ENCODE data around the gene OTOA. TPM values are rescaled to one million over a fixed set of nuclear protein-coding genes. Genes with fewer than 3 reads are reported as not detected.
"Not testable (repeated sequence)": the region's sequence is repeated elsewhere in the genome, so short reads cannot be mapped to it uniquely, and the experiment has no call there.

Gene OTOA
- total RNA-seq, 1 donor from 2014 or later = not detected

GRCh38 chr16:21664801-21665492 lies 1.2 kb downstream of the OTOA start:
- H3K27ac ChIP-seq = no peak overlapping the region
- peaks cover 7% of the 10 kb centered on the region for H3K4me1 ChIP-seq
- H3K9me3 ChIP-seq = no peaks in the 10 kb centered on the region
- intact Hi-C loops (cut with DNase I) = no loop called here
- no peaks in the 10 kb centered on the region for H3K36me3 ChIP-seq
- TF ChIP-seq POLR2A (IDR thresholded peaks at IDR 0.05) (no peak), POLR2AphosphoS5 (IDR thresholded peaks at IDR 0.05; ENCODE audit: insufficient read depth in 1 of 2, low read depth in 1 of 2) (no peak), CTCF (IDR thresholded peaks at IDR 0.05) (no peak)
- no peaks in the 10 kb centered on the region for H3K27me3 ChIP-seq
- DNase-seq (ENCODE audit: extremely low spot score in 2 of 2) = no peak
- H3K4me3 ChIP-seq = no peak overlapping the region

- TF ChIP-seq CTCF (IDR thresholded peaks at IDR 0.05) (no peak), POLR2A (IDR thresholded peaks at IDR 0.05) (no peak), POLR2AphosphoS5 (IDR thresholded peaks at IDR 0.05; ENCODE audit: insufficient read depth in 1 of 2, low read depth in 1 of 2) (no peak)
- no peak for DNase-seq (ENCODE audit: extremely low spot score in 2 of 2)
- H3K27me3 ChIP-seq = no peaks in the 10 kb centered on the region
- H3K36me3 ChIP-seq = no peaks in the 10 kb centered on the region
- no peak overlapping the region for H3K4me3 ChIP-seq
- H3K9me3 ChIP-seq = no peaks in the 10 kb centered on the region
- H3K4me1 ChIP-seq = peaks cover 7% of the 10 kb centered on the region
- intact Hi-C loops (cut with DNase I) = no loop called here
- no peak overlapping the region for H3K27ac ChIP-seq
Observed at GRCh38 chr16:21666772-21667171, 3.0 kb downstream of the OTOA start.

DNA sequence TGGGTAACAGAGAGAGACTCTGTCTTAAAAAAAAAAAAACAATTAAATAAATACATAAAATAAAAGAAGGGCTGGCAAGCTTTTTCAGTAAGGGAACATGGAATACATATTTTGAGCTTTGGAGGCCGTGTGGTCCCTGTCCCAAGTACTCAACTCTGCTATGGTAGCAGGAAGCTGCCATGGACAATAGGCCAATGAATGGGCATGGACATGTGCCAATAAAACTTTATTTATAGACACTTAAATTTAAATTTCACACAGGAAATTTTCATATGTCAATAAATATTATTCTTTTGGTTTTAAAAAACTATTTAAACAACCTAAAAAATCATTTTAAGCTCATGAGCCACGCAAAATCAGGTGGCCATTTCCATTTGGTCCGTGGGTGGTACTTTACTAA lies 3.8 kb downstream of the OTOA start:
- Histone ChIP-seq H3K27ac (no peak overlapping the region), H3K4me1 (peaks cover 7% of the 10 kb centered on the region), H3K36me3 (no peaks in the 10 kb centered on the region), H3K27me3 (no peaks in the 10 kb centered on the region), H3K9me3 (no peaks in the 10 kb centered on the region), H3K4me3 (no peak overlapping the region)
- TF ChIP-seq CTCF (IDR thresholded peaks at IDR 0.05) (no peak), POLR2A (IDR thresholded peaks at IDR 0.05) (no peak), POLR2AphosphoS5 (IDR thresholded peaks at IDR 0.05; ENCODE audit: insufficient read depth in 1 of 2, low read depth in 1 of 2) (no peak)
- DNase-seq (ENCODE audit: extremely low spot score in 2 of 2) = no peak
- intact Hi-C loops (cut with DNase I) = no loop called here

DNA sequence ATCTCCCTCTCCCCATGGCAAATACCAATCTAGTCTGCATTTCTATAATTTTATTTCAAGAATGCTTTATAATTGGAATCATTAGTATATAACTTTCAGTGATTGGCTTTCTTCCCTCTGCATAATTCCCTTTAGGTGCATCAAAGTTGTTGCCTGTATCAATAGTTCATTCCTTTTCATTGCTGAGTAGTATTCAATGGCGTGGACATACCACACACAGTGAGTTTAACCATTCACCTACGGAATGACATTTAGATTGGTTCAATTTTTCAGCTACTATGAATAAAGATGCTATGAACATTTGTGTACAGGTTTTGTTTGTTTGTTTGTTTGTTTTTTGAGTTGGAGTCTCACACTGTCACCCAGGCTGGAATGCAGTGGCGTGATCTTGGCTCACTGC lies 9.7 kb downstream of the OTOA start:
- H3K27ac ChIP-seq = no peak overlapping the region
- no peak overlapping the region for H3K4me3 ChIP-seq
- DNase-seq (ENCODE audit: extremely low spot score in 2 of 2) = no peak
- intact Hi-C loops (cut with DNase I) = no loop called here
- TF ChIP-seq POLR2A (IDR thresholded peaks at IDR 0.05) (no peak), POLR2AphosphoS5 (IDR thresholded peaks at IDR 0.05; ENCODE audit: insufficient read depth in 1 of 2, low read depth in 1 of 2) (no peak), CTCF (IDR thresholded peaks at IDR 0.05) (no peak)
- no peaks in the 10 kb centered on the region for H3K36me3 ChIP-seq
- no peaks in the 10 kb centered on the region for H3K4me1 ChIP-seq
- H3K9me3 ChIP-seq = no peaks in the 10 kb centered on the region
- H3K27me3 ChIP-seq = no peaks in the 10 kb centered on the region

- H3K4me1 ChIP-seq; H3K9me3 ChIP-seq; H3K36me3 ChIP-seq; H3K27me3 ChIP-seq; H3K4me3 ChIP-seq; H3K27ac ChIP-seq; intact Hi-C loops (cut with DNase I); DNase-seq (ENCODE audit: extremely low spot score in 2 of 2): not testable (repeated sequence)
Observed at GRCh38 chr16:21674456-21674855, 10.7 kb downstream of the OTOA start.

DNA sequence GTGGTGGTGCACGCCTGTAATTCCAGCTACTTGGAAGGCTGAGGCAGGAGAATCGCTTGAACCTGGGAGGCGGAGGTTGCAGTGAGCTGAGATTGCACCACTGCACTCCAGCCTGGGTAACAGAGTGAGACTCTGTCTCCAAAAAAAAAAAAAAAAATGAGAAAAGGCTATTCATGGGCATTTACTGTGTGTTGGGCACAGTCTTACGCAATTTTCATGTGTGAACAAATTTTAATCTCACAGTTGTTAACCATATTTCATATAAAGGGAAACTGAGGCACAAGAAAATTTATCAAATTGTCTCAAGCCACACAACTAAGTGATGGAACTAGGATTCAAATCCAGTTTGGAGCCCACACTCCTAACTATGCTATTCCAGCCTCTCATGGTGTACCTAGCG lies 16.9 kb downstream of the OTOA start:
- H3K27ac ChIP-seq; H3K9me3 ChIP-seq; H3K27me3 ChIP-seq; H3K4me1 ChIP-seq; H3K36me3 ChIP-seq; intact Hi-C loops (cut with DNase I); DNase-seq (ENCODE audit: extremely low spot score in 2 of 2); H3K4me3 ChIP-seq: not testable (repeated sequence)

Data from vagina (tissue), 2 donors.